HG03558 (cell line): ENCODE measurements around the gene TTC7B.

Experiments
- ATAC-seq: cut with Tn5 transposase; IDR thresholded peaks from one replicate; pipeline ENCODE4 v1.9.1; 2021; ENCODE audit warnings: moderate number of reproducible peaks; ENCODE audit not compliant: unreplicated experiment; ENCODE audit errors: extremely low read depth

The TTC7B gene

GRCh38 chr14:90720832-90721231, 95.4 kb downstream of the TTC7B start:
- no peak for ATAC-seq

GRCh38 chr14:90720336-90720735, 95.9 kb downstream of the TTC7B start:
- ATAC-seq: no peak

- ATAC-seq: no peak
Observed at GRCh38 chr14:90717916-90718315, 98.3 kb downstream of the TTC7B start.

GRCh38 chr14:90715993-90716392, 100.2 kb downstream of the TTC7B start:
- ATAC-seq: no peak

GRCh38 chr14:90715495-90715894, 100.7 kb downstream of the TTC7B start:
- ATAC-seq: no peak

- no peak for ATAC-seq
Observed at GRCh38 chr14:90714811-90715210, 101.4 kb downstream of the TTC7B start.

- ATAC-seq: no peak
Observed at GRCh38 chr14:90704738-90705392, 111.4 kb downstream of the TTC7B start.

- no peak for ATAC-seq
Observed at GRCh38 chr14:90703841-90704737, 112.1 kb downstream of the TTC7B start.

- ATAC-seq: no peak
Observed at GRCh38 chr14:90700933-90701776, 115.1 kb downstream of the TTC7B start.

GRCh38 chr14:90699016-90699415, 117.2 kb downstream of the TTC7B start:
- ATAC-seq: no peak

- ATAC-seq: no peak
Observed at GRCh38 chr14:90698379-90698869, 117.8 kb downstream of the TTC7B start.

- ATAC-seq: no peak
Observed at GRCh38 chr14:90697577-90698206, 118.5 kb downstream of the TTC7B start.

- ATAC-seq: no peak
Observed at GRCh38 chr14:90697132-90697531, 119.1 kb downstream of the TTC7B start.

- no peak for ATAC-seq
Observed at GRCh38 chr14:90696720-90697119, 119.5 kb downstream of the TTC7B start.

- no peak for ATAC-seq
Observed at GRCh38 chr14:90695997-90696660, 120.1 kb downstream of the TTC7B start.

- no peak for ATAC-seq
Observed at GRCh38 chr14:90693413-90693812, 122.8 kb downstream of the TTC7B start.

GRCh38 chr14:90692826-90693225, 123.4 kb downstream of the TTC7B start:
- ATAC-seq: no peak

- ATAC-seq: no peak
Observed at GRCh38 chr14:90692061-90692460, 124.2 kb downstream of the TTC7B start.

GRCh38 chr14:90691627-90692026, 124.6 kb downstream of the TTC7B start:
- ATAC-seq: no peak

GRCh38 chr14:90687680-90688079, 128.6 kb downstream of the TTC7B start:
- ATAC-seq: no peak
